ENCODE results near the gene CXCR5.

GRCh38 chr11:118911880-118912741 is 28.4 kb downstream of the CXCR5 start:
- no peak for TF ChIP-seq ZNF223 (tag by site-specific recombination; IDR thresholded peaks at IDR 0.05)
- peak; percentile 36; the same call in 1 of the 2 replicates for TF ChIP-seq ZBTB8A (tag by site-specific recombination; IDR thresholded peaks at IDR 0.05)
- no peak for TF ChIP-seq CTCF (tag by site-specific recombination; IDR thresholded peaks at IDR 0.05)
- no peak for TF ChIP-seq REST (tag by site-specific recombination; IDR thresholded peaks at IDR 0.05)
- no peak for TF ChIP-seq ZNF654 (tag by site-specific recombination; IDR thresholded peaks at IDR 0.05; ENCODE audit: low read depth)
- TF ChIP-seq GLIS1 (tag by site-specific recombination; IDR thresholded peaks at IDR 0.05): peak; percentile 9; the same call in 1 of the 2 replicates
- TF ChIP-seq ZBTB44 (tag by site-specific recombination; IDR thresholded peaks at IDR 0.05): no peak
- no peak for TF ChIP-seq ZNF600 (tag by site-specific recombination; IDR thresholded peaks at IDR 0.05)
- no peak for TF ChIP-seq AEBP2 (tag by site-specific recombination; IDR thresholded peaks at IDR 0.05; ENCODE audit: borderline replicate concordance)
- no peak for TF ChIP-seq ZNF580 (tag by site-specific recombination; IDR thresholded peaks at IDR 0.05)
- TF ChIP-seq ZFP37 (tag by site-specific recombination; IDR thresholded peaks at IDR 0.05): no peak
- no peak for TF ChIP-seq ZNF292 (tag by site-specific recombination; IDR thresholded peaks at IDR 0.05; ENCODE audit: borderline replicate concordance, low read depth)
